ENCODE data around the gene FNBP1. TPM values are rescaled to one million over a fixed set of nuclear protein-coding genes. Genes with fewer than 3 reads are reported as not detected.

Gene FNBP1
- total and polyA plus RNA-seq, 2 of the 13 experiments (the other 11 are each of a cell fraction or from before 2014, with no cell fraction given): 5.4 to 19.5 TPM

DNA sequence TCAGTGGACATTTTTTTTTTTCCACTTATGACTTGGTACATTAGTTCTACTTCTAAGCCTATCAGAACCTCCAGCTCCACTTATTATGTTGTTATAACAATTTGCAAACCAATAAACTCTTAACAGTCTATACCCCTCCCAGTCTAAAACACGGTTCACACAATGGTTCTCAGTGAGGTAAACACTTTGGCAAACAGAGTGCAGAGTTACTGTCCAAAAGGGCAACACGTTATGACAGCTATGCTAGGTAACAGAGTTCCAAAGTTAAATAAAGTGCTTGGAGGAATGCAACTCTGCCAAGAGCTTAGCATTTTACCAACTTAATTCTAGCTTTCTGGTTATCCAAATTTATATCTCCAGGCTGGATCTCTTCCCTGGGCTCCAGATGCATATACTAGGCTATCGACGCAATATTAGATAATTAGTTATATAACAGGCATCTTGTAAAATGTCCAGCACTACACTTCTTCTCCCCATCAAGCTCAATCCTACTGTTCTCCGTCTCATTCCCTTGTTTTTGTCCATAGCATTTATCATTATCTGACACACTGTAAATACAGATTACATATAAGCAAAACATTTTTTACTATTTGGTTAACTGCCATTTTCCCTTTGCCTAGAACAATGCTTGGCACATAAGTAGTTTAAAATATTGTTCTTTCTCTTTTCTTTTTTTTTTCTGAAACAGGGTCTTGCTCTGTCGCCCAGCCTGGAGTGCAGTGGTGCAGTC, 14.3 kb downstream of the FNBP1 start:
- FAIRE-seq (peak; percentile 83), ATAC-seq (peak; percentile 99), DNase-seq (ENCODE audit: low spot score) (peak; percentile 93)
- BruUV-seq (replicated peaks): no TSS peak
- intact Hi-C loops (cut with micrococcal nuclease; ENCODE audit: unreplicated experiment): no loop called here
- whole genome bisulfite sequencing (ENCODE audit: low lambda C conversion rate): 8% methylated on average over 6 of the region's 6 CpGs
- Histone ChIP-seq H3K4me3 (replicated peaks in 1 of 3; ENCODE audit: insufficient read depth in 1 of 3, low read depth in 2 of 3, low read length in 3 of 3) (peak overlapping the region; percentile 19 to 42 (median 42); a peak in 4 of 6 replicates), H3K4me2 (ENCODE audit: low read depth, low read length) (peak overlapping the region; percentile 82), H4K20me1 (ENCODE audit: insufficient read depth, low read length) (no peaks in the 10 kb centered on the region), H2AFZ (ENCODE audit: low read length) (no peak overlapping the region), H3K27me3 (ENCODE audit: control insufficient read depth in 1 of 2, insufficient read depth in 2 of 2, low read length in 2 of 2) (no peaks in the 10 kb centered on the region), H3K27ac (ENCODE audit: extremely low read length, insufficient read depth, low read length) (peak overlapping the region; percentile 91), H3K9me3 (ENCODE audit: low read length) (no peaks in the 10 kb centered on the region), H3K4me1 (ENCODE audit: insufficient read depth, low read length) (peaks cover 82% of the 10 kb centered on the region), H3K79me2 (ENCODE audit: insufficient read depth, low read length) (peaks cover 56% of the 10 kb centered on the region), H3K9ac (ENCODE audit: insufficient read depth, low read depth, low read length) (peak overlapping the region; percentile 64), H3K36me3 (replicated peaks in 1 of 2; ENCODE audit: control insufficient read depth in 1 of 2, insufficient read depth in 2 of 2, low read length in 2 of 2) (no peaks in the 10 kb centered on the region)
- in situ Hi-C loops (cut with HindIII; ENCODE audit: extremely low pct_ligation_motif_present, low pct_unique_long_range_greater_than_20kb): no loop called here
- POLR2A ChIA-PET: interaction anchor here (0.8 to 2.1 kb wide), 6 partner anchors 10 to 25 kb away, joined by 4 to 11 read pairs (median 8); partner anchors contain the start of genes FNBP1 and GPR107
- CTCF ChIA-PET (ENCODE audit: low intra/inter-chr PET ratio, low total read pairs): no interaction called here
- TF ChIP-seq, protein P1, sequence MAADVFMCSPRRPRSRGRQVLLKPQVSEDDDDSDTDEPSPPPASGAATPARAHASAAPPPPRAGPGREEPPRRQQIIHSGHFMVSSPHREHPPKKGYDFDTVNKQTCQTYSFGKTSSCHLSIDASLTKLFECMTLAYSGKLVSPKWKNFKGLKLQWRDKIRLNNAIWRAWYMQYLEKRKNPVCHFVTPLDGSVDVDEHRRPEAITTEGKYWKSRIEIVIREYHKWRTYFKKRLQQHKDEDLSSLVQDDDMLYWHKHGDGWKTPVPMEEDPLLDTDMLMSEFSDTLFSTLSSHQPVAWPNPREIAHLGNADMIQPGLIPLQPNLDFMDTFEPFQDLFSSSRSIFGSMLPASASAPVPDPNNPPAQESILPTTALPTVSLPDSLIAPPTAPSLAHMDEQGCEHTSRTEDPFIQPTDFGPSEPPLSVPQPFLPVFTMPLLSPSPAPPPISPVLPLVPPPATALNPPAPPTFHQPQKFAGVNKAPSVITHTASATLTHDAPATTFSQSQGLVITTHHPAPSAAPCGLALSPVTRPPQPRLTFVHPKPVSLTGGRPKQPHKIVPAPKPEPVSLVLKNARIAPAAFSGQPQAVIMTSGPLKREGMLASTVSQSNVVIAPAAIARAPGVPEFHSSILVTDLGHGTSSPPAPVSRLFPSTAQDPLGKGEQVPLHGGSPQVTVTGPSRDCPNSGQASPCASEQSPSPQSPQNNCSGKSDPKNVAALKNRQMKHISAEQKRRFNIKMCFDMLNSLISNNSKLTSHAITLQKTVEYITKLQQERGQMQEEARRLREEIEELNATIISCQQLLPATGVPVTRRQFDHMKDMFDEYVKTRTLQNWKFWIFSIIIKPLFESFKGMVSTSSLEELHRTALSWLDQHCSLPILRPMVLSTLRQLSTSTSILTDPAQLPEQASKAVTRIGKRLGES (CRISPR knock-in tag; IDR thresholded peaks at IDR 0.05; ENCODE audit: borderline replicate concordance): no peak
- no peak for TF ChIP-seq ATRX (CRISPR knock-in tag; IDR thresholded peaks at IDR 0.05; ENCODE audit: borderline replicate concordance)
- TF ChIP-seq, protein P2, sequence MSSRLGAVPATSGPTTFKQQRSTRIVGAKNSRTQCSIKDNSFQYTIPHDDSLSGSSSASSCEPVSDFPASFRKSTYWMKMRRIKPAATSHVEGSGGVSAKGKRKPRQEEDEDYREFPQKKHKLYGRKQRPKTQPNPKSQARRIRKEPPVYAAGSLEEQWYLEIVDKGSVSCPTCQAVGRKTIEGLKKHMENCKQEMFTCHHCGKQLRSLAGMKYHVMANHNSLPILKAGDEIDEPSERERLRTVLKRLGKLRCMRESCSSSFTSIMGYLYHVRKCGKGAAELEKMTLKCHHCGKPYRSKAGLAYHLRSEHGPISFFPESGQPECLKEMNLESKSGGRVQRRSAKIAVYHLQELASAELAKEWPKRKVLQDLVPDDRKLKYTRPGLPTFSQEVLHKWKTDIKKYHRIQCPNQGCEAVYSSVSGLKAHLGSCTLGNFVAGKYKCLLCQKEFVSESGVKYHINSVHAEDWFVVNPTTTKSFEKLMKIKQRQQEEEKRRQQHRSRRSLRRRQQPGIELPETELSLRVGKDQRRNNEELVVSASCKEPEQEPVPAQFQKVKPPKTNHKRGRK (CRISPR knock-in tag; IDR thresholded peaks at IDR 0.05): no peak
- TF ChIP-seq, protein P3, sequence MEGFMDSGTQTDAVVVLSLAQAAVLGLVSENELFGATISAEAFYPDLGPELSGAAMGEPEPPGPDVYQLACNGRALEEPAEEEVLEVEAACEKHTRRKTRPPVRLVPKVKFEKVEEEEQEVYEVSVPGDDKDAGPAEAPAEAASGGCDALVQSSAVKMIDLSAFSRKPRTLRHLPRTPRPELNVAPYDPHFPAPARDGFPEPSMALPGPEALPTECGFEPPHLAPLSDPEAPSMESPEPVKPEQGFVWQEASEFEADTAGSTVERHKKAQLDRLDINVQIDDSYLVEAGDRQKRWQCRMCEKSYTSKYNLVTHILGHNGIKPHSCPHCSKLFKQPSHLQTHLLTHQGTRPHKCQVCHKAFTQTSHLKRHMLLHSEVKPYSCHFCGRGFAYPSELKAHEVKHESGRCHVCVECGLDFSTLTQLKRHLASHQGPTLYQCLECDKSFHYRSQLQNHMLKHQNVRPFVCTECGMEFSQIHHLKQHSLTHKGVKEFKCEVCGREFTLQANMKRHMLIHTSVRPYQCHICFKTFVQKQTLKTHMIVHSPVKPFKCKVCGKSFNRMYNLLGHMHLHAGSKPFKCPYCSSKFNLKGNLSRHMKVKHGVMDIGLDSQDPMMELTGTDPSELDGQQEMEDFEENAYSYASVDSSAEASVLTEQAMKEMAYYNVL (CRISPR knock-in tag; IDR thresholded peaks at IDR 0.05; ENCODE audit: borderline replicate concordance): no peak; the same call in 1 of the 2 replicates
- TF ChIP-seq ZFP1 (CRISPR knock-in tag; IDR thresholded peaks at IDR 0.05): no peak
- TF ChIP-seq ERF (CRISPR knock-in tag; IDR thresholded peaks at IDR 0.05): 0 out of 2 replicates have a peak, but pooled peaks have one; percentile 55
- no peak for TF ChIP-seq ZNF3 (CRISPR knock-in tag; IDR thresholded peaks at IDR 0.05)
- no peak for TF ChIP-seq PRMT3 (CRISPR knock-in tag; IDR thresholded peaks at IDR 0.05; ENCODE audit: borderline replicate concordance, low read depth)
- TF ChIP-seq, protein P4, sequence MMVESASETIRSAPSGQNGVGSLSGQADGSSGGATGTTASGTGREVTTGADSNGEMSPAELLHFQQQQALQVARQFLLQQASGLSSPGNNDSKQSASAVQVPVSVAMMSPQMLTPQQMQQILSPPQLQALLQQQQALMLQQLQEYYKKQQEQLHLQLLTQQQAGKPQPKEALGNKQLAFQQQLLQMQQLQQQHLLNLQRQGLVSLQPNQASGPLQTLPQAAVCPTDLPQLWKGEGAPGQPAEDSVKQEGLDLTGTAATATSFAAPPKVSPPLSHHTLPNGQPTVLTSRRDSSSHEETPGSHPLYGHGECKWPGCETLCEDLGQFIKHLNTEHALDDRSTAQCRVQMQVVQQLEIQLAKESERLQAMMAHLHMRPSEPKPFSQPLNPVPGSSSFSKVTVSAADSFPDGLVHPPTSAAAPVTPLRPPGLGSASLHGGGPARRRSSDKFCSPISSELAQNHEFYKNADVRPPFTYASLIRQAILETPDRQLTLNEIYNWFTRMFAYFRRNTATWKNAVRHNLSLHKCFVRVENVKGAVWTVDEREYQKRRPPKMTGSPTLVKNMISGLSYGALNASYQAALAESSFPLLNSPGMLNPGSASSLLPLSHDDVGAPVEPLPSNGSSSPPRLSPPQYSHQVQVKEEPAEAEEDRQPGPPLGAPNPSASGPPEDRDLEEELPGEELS (CRISPR knock-in tag; IDR thresholded peaks at IDR 0.05): peak; percentile 95
- TF ChIP-seq, protein P5, sequence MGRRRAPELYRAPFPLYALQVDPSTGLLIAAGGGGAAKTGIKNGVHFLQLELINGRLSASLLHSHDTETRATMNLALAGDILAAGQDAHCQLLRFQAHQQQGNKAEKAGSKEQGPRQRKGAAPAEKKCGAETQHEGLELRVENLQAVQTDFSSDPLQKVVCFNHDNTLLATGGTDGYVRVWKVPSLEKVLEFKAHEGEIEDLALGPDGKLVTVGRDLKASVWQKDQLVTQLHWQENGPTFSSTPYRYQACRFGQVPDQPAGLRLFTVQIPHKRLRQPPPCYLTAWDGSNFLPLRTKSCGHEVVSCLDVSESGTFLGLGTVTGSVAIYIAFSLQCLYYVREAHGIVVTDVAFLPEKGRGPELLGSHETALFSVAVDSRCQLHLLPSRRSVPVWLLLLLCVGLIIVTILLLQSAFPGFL (CRISPR knock-in tag; IDR thresholded peaks at IDR 0.05): no peak
- TF ChIP-seq, protein P6, sequence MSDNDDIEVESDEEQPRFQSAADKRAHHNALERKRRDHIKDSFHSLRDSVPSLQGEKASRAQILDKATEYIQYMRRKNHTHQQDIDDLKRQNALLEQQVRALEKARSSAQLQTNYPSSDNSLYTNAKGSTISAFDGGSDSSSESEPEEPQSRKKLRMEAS (IDR thresholded peaks at IDR 0.05): no peak
- peak; percentile 46; the same call in 1 of the 2 replicates for TF ChIP-seq FOXA3 (CRISPR knock-in tag; IDR thresholded peaks at IDR 0.05)
- TF ChIP-seq AGO1 (IDR thresholded peaks at IDR 0.05; ENCODE audit: low read depth, low read length, poor library complexity, severe bottlenecking): no peak
